Gastroesophageal sphincter (tissue), 3 donors: ENCODE measurements around the gene ETV2.

Experiments used
- CTCF ChIP-seq, 4 experiments: fragments of 200-600 bp in 2 of 4; fragments of 450-650 bp in 2 of 4; sonication (generic) in 1 of 4; IDR thresholded peaks; one replicate each; pipeline ENCODE4 v1.5.1; 2017 to 2019; ENCODE audit warnings: antibody characterized with exemption in 4 of 4, mild to moderate bottlenecking in 2 of 4, moderate library complexity in 2 of 4
- EP300 ChIP-seq: sonication (generic); formaldehyde crosslinking; IDR thresholded peaks from one replicate; pipeline ENCODE4 v1.6.1; 2017; ENCODE audit warnings: antibody characterized with exemption, mild to moderate bottlenecking
- POLR2A ChIP-seq, 2 donors: fragments of 450-650 bp; IDR thresholded peaks; one replicate each; pipeline ENCODE4 v1.6.1; 2017; ENCODE audit warnings: antibody characterized with exemption in 2 of 2, mild to moderate bottlenecking in 2 of 2, moderate library complexity in 1 of 2

DNA sequence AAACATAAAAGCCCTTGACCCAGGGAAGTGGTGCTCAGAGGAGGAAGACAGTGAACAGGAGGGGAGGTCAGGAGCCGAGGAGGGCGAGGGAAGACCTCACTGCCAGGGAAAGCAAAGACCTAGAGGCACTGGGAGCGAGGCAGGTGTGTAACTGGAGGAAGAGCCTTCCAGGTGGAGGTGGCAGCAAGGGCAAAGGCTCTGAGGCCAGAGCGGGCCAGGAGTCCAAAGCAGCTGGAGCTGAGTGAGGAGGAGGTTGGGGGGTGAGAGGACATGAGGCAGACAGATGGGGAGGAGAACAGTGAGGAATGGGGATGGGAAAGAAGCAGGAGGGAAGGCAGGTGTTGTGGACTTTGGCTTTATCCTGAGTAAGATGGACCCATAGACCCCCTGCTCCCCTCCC lies 28.4 kb downstream of the ETV2 start:
- TF ChIP-seq CTCF (IDR thresholded peaks at IDR 0.05) = no peak
- no peak for TF ChIP-seq POLR2A (IDR thresholded peaks at IDR 0.05)
- no peak for TF ChIP-seq EP300
